Neutrophil (primary cell): ENCODE results near the gene TBCD.

ENCODE experiments used
- H3K27ac ChIP-seq: fragments of 200-600 bp; sonication (generic); 2 replicates; pipeline ENCODE4 v1.5.1; 2016; ENCODE audit warnings: mild to moderate bottlenecking, moderate library complexity
- H3K27me3 ChIP-seq: fragments of 200-600 bp; sonication (generic); 2 replicates; pipeline ENCODE4 v1.6.0; 2016; ENCODE audit warnings: mild to moderate bottlenecking
- H3K36me3 ChIP-seq: fragments of 200-600 bp; sonication (generic); 2 replicates; pipeline ENCODE4 v1.5.1; 2017
- H3K4me1 ChIP-seq, 2 experiments: fragments of 200-600 bp in 1 of 2; sonication (generic) in 1 of 2; 1 replicate in 1 of 2; 2 replicates in 1 of 2; pipeline versions ENCODE4 v1.5.1 to v1.6.1; 2013 to 2016; ENCODE audit warnings: low read depth in 1 of 2, low read length in 1 of 2, mild to moderate bottlenecking in 1 of 2, moderate library complexity in 1 of 2; ENCODE audit not compliant: control insufficient read depth in 1 of 2, insufficient read depth in 1 of 2
- H3K4me3 ChIP-seq, 2 experiments: fragments of 200-600 bp in 1 of 2; sonication (generic) in 1 of 2; 1 replicate in 1 of 2; 2 replicates in 1 of 2; pipeline ENCODE4 v1.5.1; 2013 to 2016; ENCODE audit warnings: low read depth in 1 of 2, low read length in 1 of 2, mild to moderate bottlenecking in 1 of 2, moderate library complexity in 1 of 2
- H3K9me3 ChIP-seq: fragments of 200-600 bp; sonication (generic); 2 replicates; pipeline ENCODE4 v1.5.1; 2016
- TF ChIP-seq, protein P1 (sequence below): fragments of 200-600 bp; sonication (generic); IDR thresholded peaks from 2 replicates; pipeline ENCODE4 v1.5.1; 2016; ENCODE audit warnings: antibody characterized with exemption

TBCD gene

DNA sequence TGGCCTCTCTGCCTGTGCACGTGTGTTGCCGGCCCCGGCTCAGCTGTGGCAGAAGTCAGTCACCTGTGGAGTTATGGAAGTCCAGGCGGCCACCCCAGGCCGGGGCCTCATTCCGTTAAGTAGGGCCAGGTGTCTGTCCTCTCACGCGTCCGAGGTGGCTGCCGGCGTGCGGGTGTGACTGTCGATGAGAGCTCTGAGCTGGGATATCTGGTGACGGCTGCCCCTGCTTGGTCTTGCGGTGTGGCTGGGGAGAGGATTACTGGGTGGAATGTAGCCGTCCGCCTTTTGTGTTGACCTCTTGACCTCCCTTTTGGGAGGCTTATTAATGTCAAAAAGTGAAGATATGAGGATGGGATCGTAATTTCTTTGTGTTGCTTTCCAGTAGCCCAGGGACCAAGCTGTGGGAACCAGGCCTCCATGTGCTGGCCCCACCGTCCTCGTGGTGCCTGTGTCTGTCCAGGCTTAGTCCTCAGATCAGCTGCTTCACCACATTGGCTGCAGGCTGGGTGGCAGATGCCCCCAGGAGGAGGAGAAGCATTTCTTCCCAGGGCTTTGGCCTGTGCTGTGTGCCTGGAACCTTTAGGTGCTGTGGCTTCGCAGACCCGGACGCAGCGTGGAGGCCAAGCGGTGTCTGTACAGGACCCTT lies 111.0 kb downstream of the TBCD start:
- H3K4me3 ChIP-seq = no peak overlapping the region
- peaks cover 26% of the 10 kb centered on the region in 2 experiments for H3K4me1 ChIP-seq
- no peaks in the 10 kb centered on the region for H3K27me3 ChIP-seq
- no peak overlapping the region for H3K27ac ChIP-seq
- H3K9me3 ChIP-seq = no peaks in the 10 kb centered on the region
- no peaks in the 10 kb centered on the region for H3K36me3 ChIP-seq
- TF ChIP-seq, protein P1, sequence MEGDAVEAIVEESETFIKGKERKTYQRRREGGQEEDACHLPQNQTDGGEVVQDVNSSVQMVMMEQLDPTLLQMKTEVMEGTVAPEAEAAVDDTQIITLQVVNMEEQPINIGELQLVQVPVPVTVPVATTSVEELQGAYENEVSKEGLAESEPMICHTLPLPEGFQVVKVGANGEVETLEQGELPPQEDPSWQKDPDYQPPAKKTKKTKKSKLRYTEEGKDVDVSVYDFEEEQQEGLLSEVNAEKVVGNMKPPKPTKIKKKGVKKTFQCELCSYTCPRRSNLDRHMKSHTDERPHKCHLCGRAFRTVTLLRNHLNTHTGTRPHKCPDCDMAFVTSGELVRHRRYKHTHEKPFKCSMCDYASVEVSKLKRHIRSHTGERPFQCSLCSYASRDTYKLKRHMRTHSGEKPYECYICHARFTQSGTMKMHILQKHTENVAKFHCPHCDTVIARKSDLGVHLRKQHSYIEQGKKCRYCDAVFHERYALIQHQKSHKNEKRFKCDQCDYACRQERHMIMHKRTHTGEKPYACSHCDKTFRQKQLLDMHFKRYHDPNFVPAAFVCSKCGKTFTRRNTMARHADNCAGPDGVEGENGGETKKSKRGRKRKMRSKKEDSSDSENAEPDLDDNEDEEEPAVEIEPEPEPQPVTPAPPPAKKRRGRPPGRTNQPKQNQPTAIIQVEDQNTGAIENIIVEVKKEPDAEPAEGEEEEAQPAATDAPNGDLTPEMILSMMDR = no peak

DNA sequence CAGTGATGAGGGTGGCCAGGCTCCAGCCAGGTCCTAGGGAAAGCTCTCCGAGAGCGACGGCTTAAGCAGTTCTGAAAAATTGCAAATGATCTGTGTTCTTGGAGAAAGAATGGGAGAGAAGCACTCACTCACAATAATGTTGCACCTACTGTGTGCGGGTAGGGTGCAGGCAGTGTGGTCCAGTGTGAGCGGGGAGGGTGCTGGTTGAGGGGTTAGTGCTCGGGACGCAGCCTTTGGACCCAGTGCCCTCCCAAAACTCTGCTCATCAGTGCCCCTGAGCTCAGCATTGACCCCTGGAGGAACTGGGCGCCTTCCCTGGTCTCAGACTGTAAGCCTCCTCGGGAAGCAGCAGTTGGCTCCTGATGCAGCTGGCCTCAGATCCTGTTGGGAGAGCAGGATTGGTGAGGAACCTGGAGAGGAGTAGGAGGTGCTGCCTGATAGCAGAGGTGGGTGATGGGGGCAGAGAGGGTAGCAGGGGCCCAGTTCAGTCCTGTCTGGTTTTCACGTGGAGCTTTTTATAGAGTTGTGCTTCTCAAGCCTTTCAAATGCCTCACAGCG lies 111.6 kb downstream of the TBCD start:
- no peaks in the 10 kb centered on the region for H3K9me3 ChIP-seq
- H3K4me3 ChIP-seq = no peak overlapping the region
- H3K27ac ChIP-seq = no peak overlapping the region
- no peaks in the 10 kb centered on the region for H3K36me3 ChIP-seq
- peaks cover 25 to 26% of the 10 kb centered on the region in 2 experiments for H3K4me1 ChIP-seq
- H3K27me3 ChIP-seq = no peaks in the 10 kb centered on the region
- TF ChIP-seq, protein P1 = no peak

DNA sequence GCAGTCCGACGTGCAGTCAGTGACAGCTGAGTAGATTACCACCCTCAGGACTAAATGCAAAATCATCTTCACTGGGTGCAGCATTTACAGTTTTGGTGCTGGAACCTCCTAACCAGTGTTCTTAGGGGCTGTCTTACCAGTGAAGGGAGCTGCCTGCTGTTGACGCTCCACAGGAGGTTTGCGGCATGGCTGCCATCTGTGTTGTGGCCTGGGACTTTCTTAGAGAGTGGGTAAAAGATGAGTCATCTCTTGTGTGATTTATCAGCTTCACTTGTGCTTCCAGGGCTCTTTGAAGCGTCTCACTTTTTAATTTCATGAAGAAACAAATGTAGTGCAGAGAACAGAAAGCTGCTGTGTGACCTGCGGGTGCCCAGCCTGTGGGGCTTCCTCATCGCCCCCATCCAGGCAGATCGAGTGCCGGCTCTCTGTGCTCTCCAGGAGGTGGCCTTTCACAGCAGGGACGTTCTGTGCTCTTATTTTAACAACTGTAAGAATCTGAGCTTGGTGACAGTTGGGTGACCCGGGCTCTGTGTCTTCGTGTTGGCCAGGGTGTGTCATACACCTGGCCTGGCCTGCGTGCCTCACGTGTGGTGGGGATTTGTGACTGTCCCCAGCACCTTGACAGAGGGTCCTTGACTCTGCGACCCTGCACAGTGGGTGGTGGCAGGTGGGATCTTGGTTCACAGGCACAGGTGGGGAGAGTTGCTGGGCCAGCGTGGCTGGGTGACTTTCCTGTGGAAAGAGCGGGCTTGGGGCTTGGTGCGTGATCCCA lies 112.3 kb downstream of the TBCD start:
- Histone ChIP-seq H3K4me3 (no peak overlapping the region), H3K4me1 (peaks cover 19 to 20% of the 10 kb centered on the region in 2 experiments), H3K36me3 (no peaks in the 10 kb centered on the region), H3K27me3 (no peaks in the 10 kb centered on the region), H3K27ac (no peak overlapping the region), H3K9me3 (no peaks in the 10 kb centered on the region)
- TF ChIP-seq, protein P1 = no peak

DNA sequence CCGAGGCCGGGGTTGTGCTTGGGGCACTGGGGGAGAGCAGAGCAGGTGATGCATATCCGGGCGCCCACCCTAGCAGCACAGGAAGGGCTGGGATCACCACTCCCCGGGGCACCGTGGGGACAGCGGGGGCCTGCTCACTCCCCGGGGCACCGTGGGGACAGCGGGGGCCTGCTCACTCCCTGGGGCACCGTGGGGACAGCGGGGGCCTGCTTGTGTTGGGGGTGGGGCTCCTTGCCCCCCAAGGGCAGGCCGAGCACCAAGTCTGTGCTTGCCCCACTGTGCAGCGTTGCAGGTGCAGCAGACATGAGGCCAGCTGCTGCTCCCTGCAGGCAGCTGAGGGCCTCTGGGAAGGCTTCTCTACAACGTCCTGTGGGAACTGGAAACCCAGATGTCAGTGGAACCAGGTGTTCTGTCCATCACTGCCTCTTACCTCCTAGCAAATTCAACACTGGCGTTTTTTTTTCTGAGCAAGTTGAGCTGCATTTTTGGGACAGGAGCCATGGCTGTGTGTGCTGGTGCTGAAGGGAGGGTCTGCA lies 112.9 kb downstream of the TBCD start:
- Histone ChIP-seq H3K27ac (no peak overlapping the region), H3K36me3 (no peaks in the 10 kb centered on the region), H3K9me3 (no peaks in the 10 kb centered on the region), H3K27me3 (no peaks in the 10 kb centered on the region), H3K4me1 (peaks cover 12 to 13% of the 10 kb centered on the region in 2 experiments), H3K4me3 (no peak overlapping the region)
- TF ChIP-seq, protein P1 = no peak

DNA sequence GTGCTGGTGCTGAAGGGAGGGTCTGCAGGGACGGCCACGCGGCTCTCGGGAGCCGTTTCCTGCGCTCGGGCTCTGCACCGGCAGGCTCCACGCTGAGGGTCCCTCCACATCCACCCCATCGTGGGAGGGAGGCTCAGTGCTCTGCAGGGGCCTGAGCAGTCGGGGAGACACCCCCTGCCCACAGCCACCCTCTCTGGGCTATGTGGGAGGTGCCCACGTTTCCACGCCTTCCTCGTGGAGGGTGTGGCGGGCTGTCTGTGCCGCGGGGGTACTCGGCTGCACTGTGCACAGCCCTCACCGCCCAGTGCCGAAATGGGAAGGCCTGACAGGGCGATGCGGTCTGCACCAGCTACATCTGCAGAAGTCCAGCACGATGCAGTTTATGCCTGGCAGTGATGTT lies 113.4 kb downstream of the TBCD start:
- Histone ChIP-seq H3K9me3 (no peaks in the 10 kb centered on the region), H3K4me1 (peaks cover 7 to 9% of the 10 kb centered on the region in 2 experiments), H3K27me3 (no peaks in the 10 kb centered on the region), H3K4me3 (no peak overlapping the region), H3K36me3 (peaks cover 3% of the 10 kb centered on the region), H3K27ac (no peak overlapping the region)
- TF ChIP-seq, protein P1 = no peak
